GM12878 (cell line): ENCODE results near the gene CKS1B. TPM values are rescaled to one million over a fixed set of nuclear protein-coding genes. Genes with fewer than 3 reads are reported as not detected.

Source experiments
- ATF3 ChIP-seq: IDR thresholded peaks from 2 replicates; pipeline ENCODE4 v1.6.1; 2011; ENCODE audit warnings: low read depth, mild to moderate bottlenecking, low read length, moderate library complexity, borderline replicate concordance; ENCODE audit errors: extremely low read depth
- ATF7 ChIP-seq: fragments of 450-650 bp; IDR thresholded peaks from 2 replicates; pipeline ENCODE4 v1.6.1; 2016; ENCODE audit warnings: low read depth, mild to moderate bottlenecking
- BHLHE40 ChIP-seq, 2 experiments: fragments of 450-650 bp in 1 of 2; IDR thresholded peaks; 2 replicates each; pipeline ENCODE4 v1.6.1; 2011 to 2017; ENCODE audit warnings: low read depth in 2 of 2, borderline replicate concordance in 1 of 2, improper control_type of control experiment in 1 of 2, low read length in 1 of 2, mild to moderate bottlenecking in 1 of 2
- BMI1 ChIP-seq: fragments of 450-650 bp; IDR thresholded peaks from 2 replicates; pipeline ENCODE4 v1.6.1; 2016; ENCODE audit warnings: mild to moderate bottlenecking, moderate library complexity, borderline replicate concordance
- CBX5 ChIP-seq: sonication (generic); IDR thresholded peaks from 2 replicates; pipeline ENCODE4 v1.6.1; 2016; ENCODE audit warnings: low read depth, moderate library complexity, mild to moderate bottlenecking, inconsistent platforms
- CEBPZ ChIP-seq: fragments of 150-350 bp; IDR thresholded peaks from 2 replicates; pipeline ENCODE4 v1.6.1; 2016; ENCODE audit warnings: low read depth, low read length
- CREB1 ChIP-seq: IDR thresholded peaks from 2 replicates; pipeline ENCODE4 v1.6.1; 2012; ENCODE audit warnings: low read depth, mild to moderate bottlenecking, inconsistent platforms
- E2F4 ChIP-seq: IDR thresholded peaks from 2 replicates; pipeline ENCODE4 v1.6.1; 2012; ENCODE audit warnings: low read depth, low read length, improper control_type of control experiment
- E2F8 ChIP-seq: fragments of 450-650 bp; IDR thresholded peaks from 2 replicates; pipeline ENCODE4 v1.6.1; 2018; ENCODE audit warnings: mild to moderate bottlenecking, low read depth, moderate library complexity; ENCODE audit not compliant: partially characterized antibody
- FOXK2 ChIP-seq: fragments of 450-650 bp; IDR thresholded peaks from 2 replicates; pipeline ENCODE4 v1.6.1; 2017; ENCODE audit warnings: mild to moderate bottlenecking, moderate library complexity
- IRF3 ChIP-seq: fragments of 450-650 bp; IDR thresholded peaks from 2 replicates; pipeline ENCODE4 v1.6.1; 2014; ENCODE audit warnings: mild to moderate bottlenecking
- MEF2A ChIP-seq: IDR thresholded peaks from 2 replicates; pipeline ENCODE4 v1.6.1; 2011; ENCODE audit warnings: low read depth, mild to moderate bottlenecking, low read length, moderate library complexity; ENCODE audit not compliant: insufficient read depth
- MLLT1 ChIP-seq: fragments of 450-650 bp; IDR thresholded peaks from 2 replicates; pipeline ENCODE4 v1.6.1; 2016; ENCODE audit warnings: mild to moderate bottlenecking
- MXI1 ChIP-seq: fragments of 150-350 bp; IDR thresholded peaks from 2 replicates; pipeline ENCODE4 v1.6.1; 2011; ENCODE audit warnings: low read depth, mild to moderate bottlenecking, inconsistent platforms, low read length, improper control_type of control experiment
- MYC ChIP-seq: IDR thresholded peaks from 2 replicates; pipeline ENCODE4 v1.6.1; 2011; ENCODE audit warnings: mild to moderate bottlenecking, low read length, moderate library complexity, inconsistent platforms; ENCODE audit not compliant: insufficient read depth, insufficient replicate concordance, insufficient read length, severe bottlenecking
- NBN ChIP-seq: fragments of 450-650 bp; IDR thresholded peaks from 2 replicates; pipeline ENCODE4 v1.6.1; 2016
- PAX5 ChIP-seq: IDR thresholded peaks from 2 replicates; pipeline ENCODE4 v1.6.1; 2011; ENCODE audit warnings: low read depth, low read length, borderline replicate concordance
- SMAD5 ChIP-seq: IDR thresholded peaks from 2 replicates; pipeline ENCODE4 v1.6.1; 2016; ENCODE audit warnings: antibody characterized with exemption, low read depth
- ZNF217 ChIP-seq: fragments of 450-650 bp; IDR thresholded peaks from 2 replicates; pipeline ENCODE4 v1.6.1; 2017; ENCODE audit warnings: antibody characterized with exemption, mild to moderate bottlenecking
- polyA plus RNA-seq, 11 experiments: library from polyadenylated mRNA; depleted of rRNA in 4 of 11; unstranded in 6 of 11; stranded (reverse) in 5 of 11; fragments of >200 nt; fragmentation: Nextera tagmentation in 4 of 11; fragmentation: Illumina TruSeq in 1 of 11; extraction: Ambion mirVana in 4 of 11; extraction: Trizol in 1 of 11; gene quantifications; 1 replicate in 1 of 11; 2 replicates in 10 of 11; pipeline versions ENCODE4 v1.2.1 to v1.2.3, GENCODE V29; 2011 to 2016; ENCODE audit warnings: inconsistent platforms in 2 of 11, missing spikeins in 2 of 11, low read depth in 1 of 11
- total RNA-seq, 4 experiments: library from RNA; depleted of rRNA in 3 of 4; stranded (reverse); fragments of >200 nt in 3 of 4; fragmentation: Illumina TruSeq in 1 of 4; extraction: Trizol in 1 of 4; gene quantifications; 2 replicates each; pipeline versions ENCODE4 v1.2.1 to v1.2.3, GENCODE V29; 2013 to 2021

The CKS1B gene
- total and polyA plus RNA-seq, 10 of the 15 experiments (the other 5 are each of a cell fraction or from before 2014, with no cell fraction given): 125 to 608 (median 364) TPM

GRCh38 chr1:154982897-154983648, 8.6 kb downstream of the CKS1B start, which contains the start of gene FLAD1 (continued):
- TF ChIP-seq ATF7 (peak; percentile 69; the same call in 1 of the 2 replicates), MEF2A (no peak), FOXK2 (peak; percentile 40; the same call in 1 of the 2 replicates), MXI1 (peak; percentile 93), IRF3 (peak; percentile 98), ATF3 (peak; percentile 45; the same call in 1 of the 2 replicates), CBX5 (no peak), MYC (peak; percentile 50), PAX5 (no peak), BHLHE40 (IDR thresholded peaks at IDR 0.05; ENCODE audit: borderline replicate concordance in 1 of 2, low read depth in 2 of 2, low read length in 1 of 2) (peak in 1 of 2 experiments; percentile 20; a peak in 1 of 4 replicates), SMAD5 (peak; percentile 68), E2F4 (peak; percentile 88), ZNF217 (no peak), BMI1 (no peak), CEBPZ (peak; percentile 97), CREB1 (peak; percentile 68), NBN (peak; percentile 87), MLLT1 (0 out of 2 replicates have a peak, but pooled peaks have one; percentile 48), E2F8 (peak; percentile 98)
